Skin epidermis (tissue), 12 donors: ENCODE data around the gene ADRM1.

ENCODE experiments used
- H3K27ac ChIP-seq, 21 experiments: fragments of 200-600 bp; sonication (generic) in 11 of 21; one replicate each; pipeline ENCODE4 v1.5.0; 2020; ENCODE audit warnings: mild to moderate bottlenecking in 3 of 21, inconsistent platforms in 2 of 21, moderate library complexity in 2 of 21
- H3K4me3 ChIP-seq, 7 experiments: fragments of 200-600 bp; sonication (generic) in 2 of 7; one replicate each; pipeline ENCODE4 v1.5.0; 2020; ENCODE audit warnings: inconsistent platforms in 2 of 7, mild to moderate bottlenecking in 2 of 7, moderate library complexity in 1 of 7

Gene ADRM1

GRCh38 chr20:62294516-62294915 is 8.3 kb upstream of the ADRM1 start:
- H3K4me3 ChIP-seq: no peak overlapping the region

GRCh38 chr20:62296724-62297448 is 5.9 kb upstream of the ADRM1 start:
- no peak overlapping the region for H3K4me3 ChIP-seq
- no peak overlapping the region for H3K27ac ChIP-seq

More at GRCh38 chr20:62294516-62294915, 8.3 kb upstream of the ADRM1 start:
- H3K27ac ChIP-seq: no peak overlapping the region

GRCh38 chr20:62297449-62298227 is 5.2 kb upstream of the ADRM1 start:
- H3K4me3 ChIP-seq: no peak overlapping the region
- peak overlapping the region in 1 of 21 experiments; percentile 42 for H3K27ac ChIP-seq

- Histone ChIP-seq H3K27ac (no peak overlapping the region), H3K4me3 (no peak overlapping the region)
Measured at GRCh38 chr20:62298577-62299249, 4.1 kb upstream of the ADRM1 start.

- Histone ChIP-seq H3K27ac (no peak overlapping the region), H3K4me3 (no peak overlapping the region)
Measured at GRCh38 chr20:62299666-62300236, 3.0 kb upstream of the ADRM1 start.

GRCh38 chr20:62300319-62300718 is 2.5 kb upstream of the ADRM1 start:
- peak overlapping the region in 1 of 21 experiments; percentile 45 for H3K27ac ChIP-seq

GRCh38 chr20:62301111-62301668 is 1.6 kb upstream of the ADRM1 start:
- Histone ChIP-seq H3K4me3 (no peak overlapping the region), H3K27ac (peak overlapping the region in 4 of 21 experiments; percentile 95 to 97 (median 96))

More at GRCh38 chr20:62300319-62300718, 2.5 kb upstream of the ADRM1 start:
- H3K4me3 ChIP-seq: no peak overlapping the region

GRCh38 chr20:62301773-62302340 is 940 bp upstream of the ADRM1 start:
- Histone ChIP-seq H3K27ac (peak overlapping the region; percentile 89 to 99 (median 97)), H3K4me3 (peak overlapping the region; percentile 71 to 97 (median 94))

GRCh38 chr20:62303062-62303339 is 204 bp downstream of the ADRM1 start:
- Histone ChIP-seq H3K4me3 (peak overlapping the region; percentile 71 to 97 (median 94)), H3K27ac (peak overlapping the region; percentile 87 to 99 (median 97))

- peak overlapping the region; percentile 87 to 99 (median 97) for H3K27ac ChIP-seq
- peak overlapping the region; percentile 71 to 97 (median 94) for H3K4me3 ChIP-seq
Measured at GRCh38 chr20:62303340-62304226, 786 bp downstream of the ADRM1 start.

- H3K27ac ChIP-seq: peak overlapping the region in 18 of 21 experiments; percentile 92 to 99 (median 97)
- peak overlapping the region; percentile 71 to 97 (median 94) for H3K4me3 ChIP-seq
Measured at GRCh38 chr20:62304331-62305148, 1.7 kb downstream of the ADRM1 start.

- Histone ChIP-seq H3K4me3 (peak overlapping the region in 3 of 7 experiments; percentile 83 to 97 (median 83)), H3K27ac (peak overlapping the region in 4 of 21 experiments; percentile 12 to 96 (median 23))
Measured at GRCh38 chr20:62305149-62305764, 2.5 kb downstream of the ADRM1 start.

- H3K4me3 ChIP-seq: peak overlapping the region in 2 of 7 experiments; percentile 7 to 83
- H3K27ac ChIP-seq: peak overlapping the region in 4 of 21 experiments; percentile 12 to 25 (median 18)
Measured at GRCh38 chr20:62305765-62306413, 3.1 kb downstream of the ADRM1 start.

- Histone ChIP-seq H3K27ac (peak overlapping the region in 3 of 21 experiments; percentile 8 to 21 (median 14)), H3K4me3 (no peak overlapping the region)
Measured at GRCh38 chr20:62306414-62307187, 3.8 kb downstream of the ADRM1 start.

GRCh38 chr20:62307226-62308101 is 4.7 kb downstream of the ADRM1 start:
- H3K4me3 ChIP-seq: no peak overlapping the region
- peak overlapping the region in 3 of 21 experiments; percentile 8 to 42 (median 37) for H3K27ac ChIP-seq
